A549 (cell line): ENCODE results near the gene ALG12. TPM values are rescaled to one million over a fixed set of nuclear protein-coding genes. Genes with fewer than 3 reads are reported as not detected.

Experiments
- ATAC-seq, 2 experiments: fragments of 200-7000 bp in 1 of 2; fragments of >200 bp in 1 of 2; cut with Nextera tagmentation in 1 of 2; cut with Tn5 transposase in 1 of 2; 3 replicates each; pipeline versions ENCODE4 v1.8.0 to v1.9.1; 2018 to 2020; ENCODE audit warnings: mild to moderate bottlenecking in 1 of 2, moderate library complexity in 1 of 2
- CTCF ChIA-PET: fragments of 300-600 bp; sonication (Branson Sonifier 250); formaldehyde crosslinking; extraction: SDS; loops from one replicate; lab custom pipeline; 2021; ENCODE audit warnings: antibody characterized with exemption, inconsistent platforms; lab: Yijun Ruan, JAX
- POLR2A ChIA-PET: fragments of 350-600 bp; formaldehyde crosslinking; extraction: SDS; loops from one replicate; lab custom pipeline; 2021; ENCODE audit warnings: antibody characterized with exemption, inconsistent platforms; lab: Yijun Ruan, JAX
- DNase-seq, 2 experiments: peaks; one replicate each; pipeline versions ENCODE4 v3.0.0 to v3.0.0-alpha.2; 2011 to 2016; ENCODE audit warnings: low read depth in 1 of 2, low spot score in 1 of 2
- FAIRE-seq: peaks from 2 replicates; lab custom pipeline; 2011; peaks lifted over from hg19 to GRCh38; lab: Jason Lieb, UNC
- H3K27ac ChIP-seq, 2 experiments: fragments of >200 bp; sonication (Bioruptor Twin); formaldehyde crosslinking; 3 replicates each; pipeline ENCODE4 v1.5.1; 2016 to 2017
- H3K4me1 ChIP-seq: fragments of >200 bp; sonication (Bioruptor Twin); formaldehyde crosslinking; 3 replicates; pipeline ENCODE4 v1.6.1; 2016
- H3K4me2 ChIP-seq: fragments of >200 bp; sonication (Bioruptor Twin); formaldehyde crosslinking; 3 replicates; pipeline ENCODE4 v1.6.1; 2016
- H3K4me3 ChIP-seq: fragments of >200 bp; sonication (Bioruptor Twin); formaldehyde crosslinking; 3 replicates; pipeline ENCODE4 v1.5.1; 2016
- H3K9me3 ChIP-seq: fragments of >200 bp; sonication (Bioruptor Twin); formaldehyde crosslinking; 3 replicates; pipeline ENCODE4 v1.6.1; 2016
- BHLHE40 ChIP-seq: IDR thresholded peaks from 2 replicates; pipeline ENCODE4 v1.6.1; 2012; ENCODE audit warnings: low read depth, low read length, inconsistent platforms
- CHD4 ChIP-seq: fragments of 200-600 bp; sonication (generic); IDR thresholded peaks from 2 replicates; pipeline ENCODE4 v1.6.1; 2016; ENCODE audit warnings: antibody characterized with exemption, mild to moderate bottlenecking, borderline replicate concordance
- EHF ChIP-seq: fragments of 250-450 bp; sonication (Bioruptor Pico); IDR thresholded peaks from 2 replicates; pipeline ENCODE4 v1.5.0; 2020; ENCODE audit warnings: mild to moderate bottlenecking
- EHMT2 ChIP-seq: fragments of 200-600 bp; sonication (generic); IDR thresholded peaks from 2 replicates; pipeline ENCODE4 v1.6.1; 2016; ENCODE audit warnings: antibody characterized with exemption, low read depth, mild to moderate bottlenecking, moderate library complexity
- EP300 ChIP-seq, 2 experiments: fragments of >200 bp; sonication (Bioruptor Twin); formaldehyde crosslinking; IDR thresholded peaks; 2 replicates in 1 of 2; 3 replicates in 1 of 2; pipeline ENCODE4 v1.6.1; 2016 to 2017
- ESRRA ChIP-seq: fragments of 150-350 bp; IDR thresholded peaks from 2 replicates; pipeline ENCODE4 v1.6.1; 2014; ENCODE audit warnings: mild to moderate bottlenecking, low read length, borderline replicate concordance
- FOSL2 ChIP-seq, 2 experiments: fragments of 450-650 bp in 1 of 2; fragments of >200 bp in 1 of 2; sonication (Bioruptor Twin) in 1 of 2; formaldehyde crosslinking; IDR thresholded peaks; 2 replicates each; pipeline versions ENCODE4 v1.5.0 to v1.6.1; 2016 to 2020; ENCODE audit warnings: mild to moderate bottlenecking in 1 of 2, moderate library complexity in 1 of 2
- HOXB13 ChIP-seq: fragments of 250-450 bp; sonication (Bioruptor Pico); IDR thresholded peaks from 2 replicates; pipeline ENCODE4 v1.5.0; 2020; ENCODE audit warnings: low read depth, mild to moderate bottlenecking, moderate library complexity
- HOXB5 ChIP-seq: fragments of 250-450 bp; sonication (Bioruptor Pico); IDR thresholded peaks from 2 replicates; pipeline ENCODE4 v1.5.0; 2020; ENCODE audit warnings: mild to moderate bottlenecking, moderate library complexity
- JUN ChIP-seq, 2 experiments: fragments of >200 bp; sonication (Bioruptor Twin); formaldehyde crosslinking; IDR thresholded peaks; 2 replicates in 1 of 2; 3 replicates in 1 of 2; pipeline ENCODE4 v1.6.1; 2016 to 2017
- KDM1A ChIP-seq: fragments of 200-600 bp; sonication (generic); IDR thresholded peaks from 2 replicates; pipeline ENCODE4 v1.6.1; 2016; ENCODE audit warnings: low read depth, mild to moderate bottlenecking
- NR3C1 ChIP-seq: fragments of >200 bp; sonication (Bioruptor Twin); formaldehyde crosslinking; IDR thresholded peaks from 3 replicates; pipeline ENCODE4 v1.6.1; 2017
- PHF8 ChIP-seq: fragments of 200-600 bp; sonication (generic); IDR thresholded peaks from 2 replicates; pipeline ENCODE4 v1.6.1; 2016; ENCODE audit warnings: low read depth, mild to moderate bottlenecking, antibody characterized with exemption, moderate library complexity, borderline replicate concordance
- RCOR1 ChIP-seq: fragments of 150-350 bp; IDR thresholded peaks from 2 replicates; pipeline ENCODE4 v1.6.1; 2014; ENCODE audit warnings: antibody characterized with exemption, low read length, low read depth
- ZNF302 ChIP-seq: fragments of 250-450 bp; sonication (Bioruptor Pico); IDR thresholded peaks from 2 replicates; pipeline ENCODE4 v1.9.0; 2021; ENCODE audit warnings: inconsistent platforms, mild to moderate bottlenecking, moderate library complexity
- ZSCAN20 ChIP-seq: fragments of 250-450 bp; sonication (Bioruptor Pico); IDR thresholded peaks from 2 replicates; pipeline ENCODE4 v1.8.0; 2022; ENCODE audit warnings: mild to moderate bottlenecking, moderate library complexity
- WGBS: methylation state at CpG from one replicate; pipeline ENCODE4 v1.1.6; 2017; ENCODE audit errors: missing lambda C conversion rate; 5-methylcytosine and 5-hydroxymethylcytosine counted together
- polyA plus RNA-seq, 4 experiments: library from polyadenylated mRNA; depleted of rRNA in 3 of 4; stranded (reverse); fragments of >200 nt; fragmentation: RNase III in 1 of 4; extraction: RNeasy Plus Mini Kit Qiagen cat#74134 plus additional on column Dnase treatment in 1 of 4; gene quantifications; 2 replicates in 3 of 4; 3 replicates in 1 of 4; pipeline ENCODE4 v1.2.3, GENCODE V29; 2011 to 2017
- TF ChIP-seq, protein P1 (sequence below): IDR thresholded peaks from 2 replicates; pipeline ENCODE4 v1.6.1; 2012
- TF ChIP-seq, protein P2 (sequence below): fragments of 450-650 bp; IDR thresholded peaks from 2 replicates; pipeline ENCODE4 v1.6.1; 2014; ENCODE audit warnings: antibody characterized with exemption
- TF ChIP-seq, protein P3 (sequence below): fragments of >200 bp; sonication (Bioruptor Twin); formaldehyde crosslinking; IDR thresholded peaks from 3 replicates; pipeline ENCODE4 v1.5.1; 2016
- TF ChIP-seq, protein P4 (sequence below): IDR thresholded peaks from 2 replicates; pipeline ENCODE4 v1.6.1; 2012
- TF ChIP-seq, protein P5 (sequence below): fragments of >200 bp; sonication (Bioruptor Twin); formaldehyde crosslinking; IDR thresholded peaks from 2 replicates; pipeline ENCODE4 v1.6.1; 2016

Gene ALG12
- polyA plus RNA-seq, 2 of the 4 experiments (the other 2 are of a cell fraction): 4.4 to 7.7 TPM

DNA sequence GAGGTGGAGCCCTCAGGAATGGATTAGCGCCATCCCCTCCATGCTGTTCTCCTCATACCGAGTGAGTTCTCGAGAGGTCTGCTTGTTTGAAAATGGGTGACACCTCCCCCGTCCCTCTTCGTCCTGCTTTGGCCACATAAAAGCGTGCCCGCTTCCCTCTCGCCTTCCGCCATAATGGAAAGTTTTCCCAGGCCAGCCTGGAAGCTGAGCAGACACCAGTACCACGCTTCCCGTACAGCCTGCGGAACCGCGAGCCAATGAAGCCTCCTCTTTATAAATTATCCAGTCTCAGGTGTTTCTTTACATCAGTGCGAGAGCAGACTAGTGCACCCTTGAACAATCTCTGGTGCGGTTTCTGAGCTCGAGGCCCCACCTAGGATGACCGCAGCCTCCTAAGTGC lies 12.8 kb downstream of the ALG12 start:
- POLR2A ChIA-PET: no interaction called here
- 92% methylated on average over 18 of the region's 18 CpGs for WGBS
- TF ChIP-seq, protein P1, sequence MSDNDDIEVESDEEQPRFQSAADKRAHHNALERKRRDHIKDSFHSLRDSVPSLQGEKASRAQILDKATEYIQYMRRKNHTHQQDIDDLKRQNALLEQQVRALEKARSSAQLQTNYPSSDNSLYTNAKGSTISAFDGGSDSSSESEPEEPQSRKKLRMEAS: no peak
- TF ChIP-seq, protein P2, sequence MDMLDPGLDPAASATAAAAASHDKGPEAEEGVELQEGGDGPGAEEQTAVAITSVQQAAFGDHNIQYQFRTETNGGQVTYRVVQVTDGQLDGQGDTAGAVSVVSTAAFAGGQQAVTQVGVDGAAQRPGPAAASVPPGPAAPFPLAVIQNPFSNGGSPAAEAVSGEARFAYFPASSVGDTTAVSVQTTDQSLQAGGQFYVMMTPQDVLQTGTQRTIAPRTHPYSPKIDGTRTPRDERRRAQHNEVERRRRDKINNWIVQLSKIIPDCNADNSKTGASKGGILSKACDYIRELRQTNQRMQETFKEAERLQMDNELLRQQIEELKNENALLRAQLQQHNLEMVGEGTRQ: no peak
- no peak for TF ChIP-seq ESRRA
- TF ChIP-seq BHLHE40: no peak
- TF ChIP-seq, protein P3, sequence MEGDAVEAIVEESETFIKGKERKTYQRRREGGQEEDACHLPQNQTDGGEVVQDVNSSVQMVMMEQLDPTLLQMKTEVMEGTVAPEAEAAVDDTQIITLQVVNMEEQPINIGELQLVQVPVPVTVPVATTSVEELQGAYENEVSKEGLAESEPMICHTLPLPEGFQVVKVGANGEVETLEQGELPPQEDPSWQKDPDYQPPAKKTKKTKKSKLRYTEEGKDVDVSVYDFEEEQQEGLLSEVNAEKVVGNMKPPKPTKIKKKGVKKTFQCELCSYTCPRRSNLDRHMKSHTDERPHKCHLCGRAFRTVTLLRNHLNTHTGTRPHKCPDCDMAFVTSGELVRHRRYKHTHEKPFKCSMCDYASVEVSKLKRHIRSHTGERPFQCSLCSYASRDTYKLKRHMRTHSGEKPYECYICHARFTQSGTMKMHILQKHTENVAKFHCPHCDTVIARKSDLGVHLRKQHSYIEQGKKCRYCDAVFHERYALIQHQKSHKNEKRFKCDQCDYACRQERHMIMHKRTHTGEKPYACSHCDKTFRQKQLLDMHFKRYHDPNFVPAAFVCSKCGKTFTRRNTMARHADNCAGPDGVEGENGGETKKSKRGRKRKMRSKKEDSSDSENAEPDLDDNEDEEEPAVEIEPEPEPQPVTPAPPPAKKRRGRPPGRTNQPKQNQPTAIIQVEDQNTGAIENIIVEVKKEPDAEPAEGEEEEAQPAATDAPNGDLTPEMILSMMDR: no peak
- no peak for TF ChIP-seq EHF (CRISPR knock-in tag)
- no peak for TF ChIP-seq NR3C1
- no peak for TF ChIP-seq PHF8
- TF ChIP-seq, protein P4, sequence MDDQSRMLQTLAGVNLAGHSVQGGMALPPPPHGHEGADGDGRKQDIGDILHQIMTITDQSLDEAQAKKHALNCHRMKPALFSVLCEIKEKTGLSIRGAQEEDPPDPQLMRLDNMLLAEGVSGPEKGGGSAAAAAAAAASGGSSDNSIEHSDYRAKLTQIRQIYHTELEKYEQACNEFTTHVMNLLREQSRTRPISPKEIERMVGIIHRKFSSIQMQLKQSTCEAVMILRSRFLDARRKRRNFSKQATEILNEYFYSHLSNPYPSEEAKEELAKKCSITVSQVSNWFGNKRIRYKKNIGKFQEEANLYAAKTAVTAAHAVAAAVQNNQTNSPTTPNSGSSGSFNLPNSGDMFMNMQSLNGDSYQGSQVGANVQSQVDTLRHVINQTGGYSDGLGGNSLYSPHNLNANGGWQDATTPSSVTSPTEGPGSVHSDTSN: no peak
- TF ChIP-seq JUN (IDR thresholded peaks at IDR 0.05): no peak
- no peak for TF ChIP-seq KDM1A
- TF ChIP-seq EHMT2: no peak
- TF ChIP-seq CHD4: no peak
- no peak overlapping the region for H3K27ac ChIP-seq
- H3K4me1 ChIP-seq: no peaks in the 10 kb centered on the region
- FAIRE-seq (no peak), ATAC-seq (no peak), DNase-seq (no peak)
- no peak overlapping the region for H3K4me2 ChIP-seq
- CTCF ChIA-PET: interaction anchor here (0.9 kb wide), 1 partner anchor 70 kb away, joined by 4 read pairs; no protein-coding TSS in a partner anchor
- no peaks in the 10 kb centered on the region for H3K9me3 ChIP-seq
- no peak overlapping the region for H3K4me3 ChIP-seq

DNA sequence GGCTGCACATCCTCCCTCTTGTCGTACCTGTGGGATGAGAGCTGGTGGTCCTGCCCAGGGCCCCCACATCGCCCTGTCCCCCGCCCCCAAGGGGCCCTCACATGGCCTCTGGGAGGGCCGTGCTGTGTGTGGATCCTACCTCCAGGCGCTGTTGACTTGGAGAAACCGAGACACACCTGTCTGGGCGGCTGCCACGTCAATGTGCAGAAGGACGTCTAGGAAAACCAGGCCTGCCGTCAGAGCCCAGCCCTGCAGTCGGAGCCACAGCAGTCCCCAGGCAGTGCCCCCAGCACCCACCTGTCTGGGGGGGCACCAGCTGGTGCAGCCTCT lies 14.2 kb downstream of the ALG12 start:
- POLR2A ChIA-PET: no interaction called here
- Histone ChIP-seq H3K4me2 (no peak overlapping the region), H3K9me3 (no peaks in the 10 kb centered on the region)
- ATAC-seq: no peak
- no CpG with 5 or more reads among the region's 11 CpGs for WGBS
- TF ChIP-seq ZSCAN20 (CRISPR knock-in tag): no peak
- TF ChIP-seq HOXB5: no peak
- TF ChIP-seq KDM1A: no peak
- TF ChIP-seq BHLHE40: no peak
- TF ChIP-seq HOXB13 (CRISPR knock-in tag): no peak
- no peak for TF ChIP-seq CHD4
- TF ChIP-seq RCOR1: no peak
- no peak for TF ChIP-seq EP300 (IDR thresholded peaks at IDR 0.05)
- TF ChIP-seq ZNF302 (CRISPR knock-in tag): no peak
- TF ChIP-seq FOSL2 (IDR thresholded peaks at IDR 0.05): no peak
- no peak for TF ChIP-seq FOSL2 (CRISPR knock-in tag; IDR thresholded peaks at IDR 0.05)
- TF ChIP-seq, protein P5, sequence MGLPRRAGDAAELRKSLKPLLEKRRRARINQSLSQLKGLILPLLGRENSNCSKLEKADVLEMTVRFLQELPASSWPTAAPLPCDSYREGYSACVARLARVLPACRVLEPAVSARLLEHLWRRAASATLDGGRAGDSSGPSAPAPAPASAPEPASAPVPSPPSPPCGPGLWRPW: no peak
- TF ChIP-seq, all 56 proteins: peak for 0
- H3K4me3 ChIP-seq: no peak overlapping the region
- no peaks in the 10 kb centered on the region for H3K4me1 ChIP-seq
- H3K27ac ChIP-seq: no peak overlapping the region
- no peak for DNase-seq
- no peak for FAIRE-seq
- CTCF ChIA-PET: no interaction called here
